ENCODE results near the gene ACOT11.

GRCh38 chr1:54649921-54650320, 101.9 kb downstream of the ACOT11 start:
- TF ChIP-seq CTCF (IDR thresholded peaks at IDR 0.05; ENCODE audit: poor library complexity, severe bottlenecking) (no peak), REST (IDR thresholded peaks at IDR 0.05; ENCODE audit: borderline replicate concordance) (no peak), RAD21 (conservative IDR thresholded peaks at IDR 0.05) (no peak), EP300 (conservative IDR thresholded peaks at IDR 0.05; ENCODE audit: poor library complexity, severe bottlenecking) (no peak), EZH2 (IDR thresholded peaks at IDR 0.05; ENCODE audit: borderline replicate concordance, insufficient read depth, low read length, poor library complexity, severe bottlenecking) (no peak), POLR2AphosphoS5 (IDR thresholded peaks at IDR 0.05) (no peak), TAF1 (IDR thresholded peaks at IDR 0.05; ENCODE audit: low read depth) (no peak)

Data from neural cell (in vitro differentiated cells).